ENCODE results near the gene AP3B1. TPM values are rescaled to one million over a fixed set of nuclear protein-coding genes. Genes with fewer than 3 reads are reported as not detected.

Gene AP3B1
- polyA plus RNA-seq, 1 of the 3 experiments (the other 2 are of a cell fraction), result 18.0 TPM

DNA sequence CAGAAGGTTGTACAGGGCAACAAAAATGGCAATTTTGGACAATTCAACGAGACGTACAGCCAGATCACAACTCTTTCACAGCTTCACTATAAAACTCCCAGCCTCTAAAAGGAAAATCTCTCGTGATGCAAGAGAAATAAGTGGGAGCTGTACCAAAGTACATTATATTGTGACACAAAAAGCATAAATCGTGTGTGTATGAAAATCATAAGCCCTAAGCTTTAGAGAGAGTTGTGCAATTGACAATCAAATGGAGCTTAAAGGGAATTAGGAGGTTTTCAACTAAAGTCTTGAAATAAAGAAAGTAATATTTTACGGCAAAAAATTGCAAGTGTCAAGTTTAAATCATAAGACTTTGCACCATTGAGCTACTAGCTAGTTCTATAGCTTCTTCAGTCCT is 323.6 kb downstream of the AP3B1 start:
- Histone ChIP-seq H3K4me2 (no peak overlapping the region), H3K4me3 (ENCODE audit: low read depth in 2 of 2, low read length in 1 of 2) (no peak overlapping the region), H3K9ac (no peak overlapping the region), H4K20me1 (ENCODE audit: insufficient read depth) (no peaks in the 10 kb centered on the region), H3K9me2 (no peaks in the 10 kb centered on the region), H3K9me3 (no peaks in the 10 kb centered on the region), H3K27ac (ENCODE audit: low read depth in 2 of 2, low read length in 1 of 2) (no peak overlapping the region), H3K27me3 (ENCODE audit: insufficient read depth) (peaks cover 16% of the 10 kb centered on the region; the same call in 1 of the 2 replicates), H2AFZ (ENCODE audit: low read depth) (no peak overlapping the region), H3K79me2 (ENCODE audit: insufficient read depth) (no peaks in the 10 kb centered on the region), H3K36me3 (replicated peaks in 1 of 2; ENCODE audit: control insufficient read depth in 1 of 2, insufficient read depth in 2 of 2, low read length in 1 of 2) (no peaks in the 10 kb centered on the region), H3F3A (replicated peaks; ENCODE audit: insufficient read depth) (no peaks in the 10 kb centered on the region), H3K4me1 (ENCODE audit: control insufficient read depth in 1 of 2, insufficient read depth in 2 of 2, low read depth in 1 of 2, low read length in 1 of 2) (peaks cover 0 to 11% of the 10 kb centered on the region in 2 experiments; a peak in 1 of 4 replicates)
- CTCF ChIA-PET, result interaction anchor here (0.7 to 3.0 kb wide), 6 partner anchors 11 to 340 kb away, joined by 3 to 22 read pairs (median 3); no protein-coding TSS in a partner anchor
- no peak for TF ChIP-seq MEF2A (IDR thresholded peaks at IDR 0.05; ENCODE audit: borderline replicate concordance, low read depth)
- TF ChIP-seq NRF1 (IDR thresholded peaks at IDR 0.05; ENCODE audit: low read depth, low read length), result no peak
- TF ChIP-seq, protein P1, sequence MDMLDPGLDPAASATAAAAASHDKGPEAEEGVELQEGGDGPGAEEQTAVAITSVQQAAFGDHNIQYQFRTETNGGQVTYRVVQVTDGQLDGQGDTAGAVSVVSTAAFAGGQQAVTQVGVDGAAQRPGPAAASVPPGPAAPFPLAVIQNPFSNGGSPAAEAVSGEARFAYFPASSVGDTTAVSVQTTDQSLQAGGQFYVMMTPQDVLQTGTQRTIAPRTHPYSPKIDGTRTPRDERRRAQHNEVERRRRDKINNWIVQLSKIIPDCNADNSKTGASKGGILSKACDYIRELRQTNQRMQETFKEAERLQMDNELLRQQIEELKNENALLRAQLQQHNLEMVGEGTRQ (IDR thresholded peaks at IDR 0.05; ENCODE audit: borderline replicate concordance, low read depth, low read length), result no peak
- no peak for TF ChIP-seq EZH2phosphoT487 (IDR thresholded peaks at IDR 0.05; ENCODE audit: borderline replicate concordance, low read depth)
- TF ChIP-seq, protein P2, sequence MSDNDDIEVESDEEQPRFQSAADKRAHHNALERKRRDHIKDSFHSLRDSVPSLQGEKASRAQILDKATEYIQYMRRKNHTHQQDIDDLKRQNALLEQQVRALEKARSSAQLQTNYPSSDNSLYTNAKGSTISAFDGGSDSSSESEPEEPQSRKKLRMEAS (IDR thresholded peaks at IDR 0.05; ENCODE audit: low read depth), result no peak
- no peak for TF ChIP-seq POLR2AphosphoS5 (IDR thresholded peaks at IDR 0.05; ENCODE audit: low read depth, low read length)
- no peak for TF ChIP-seq TAF1 (IDR thresholded peaks at IDR 0.05; ENCODE audit: borderline replicate concordance, low read depth, low read length)
- TF ChIP-seq RAD21 (IDR thresholded peaks at IDR 0.05; ENCODE audit: low read length), result no peak
- no peak for TF ChIP-seq NFIC (IDR thresholded peaks at IDR 0.05; ENCODE audit: borderline replicate concordance)
- TF ChIP-seq GABPA (IDR thresholded peaks at IDR 0.05; ENCODE audit: low read depth), result no peak
- TF ChIP-seq, protein P3, sequence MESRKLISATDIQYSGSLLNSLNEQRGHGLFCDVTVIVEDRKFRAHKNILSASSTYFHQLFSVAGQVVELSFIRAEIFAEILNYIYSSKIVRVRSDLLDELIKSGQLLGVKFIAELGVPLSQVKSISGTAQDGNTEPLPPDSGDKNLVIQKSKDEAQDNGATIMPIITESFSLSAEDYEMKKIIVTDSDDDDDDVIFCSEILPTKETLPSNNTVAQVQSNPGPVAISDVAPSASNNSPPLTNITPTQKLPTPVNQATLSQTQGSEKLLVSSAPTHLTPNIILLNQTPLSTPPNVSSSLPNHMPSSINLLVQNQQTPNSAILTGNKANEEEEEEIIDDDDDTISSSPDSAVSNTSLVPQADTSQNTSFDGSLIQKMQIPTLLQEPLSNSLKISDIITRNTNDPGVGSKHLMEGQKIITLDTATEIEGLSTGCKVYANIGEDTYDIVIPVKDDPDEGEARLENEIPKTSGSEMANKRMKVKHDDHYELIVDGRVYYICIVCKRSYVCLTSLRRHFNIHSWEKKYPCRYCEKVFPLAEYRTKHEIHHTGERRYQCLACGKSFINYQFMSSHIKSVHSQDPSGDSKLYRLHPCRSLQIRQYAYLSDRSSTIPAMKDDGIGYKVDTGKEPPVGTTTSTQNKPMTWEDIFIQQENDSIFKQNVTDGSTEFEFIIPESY (IDR thresholded peaks at IDR 0.05; ENCODE audit: borderline replicate concordance, low read depth), result no peak
- TF ChIP-seq, protein P4, sequence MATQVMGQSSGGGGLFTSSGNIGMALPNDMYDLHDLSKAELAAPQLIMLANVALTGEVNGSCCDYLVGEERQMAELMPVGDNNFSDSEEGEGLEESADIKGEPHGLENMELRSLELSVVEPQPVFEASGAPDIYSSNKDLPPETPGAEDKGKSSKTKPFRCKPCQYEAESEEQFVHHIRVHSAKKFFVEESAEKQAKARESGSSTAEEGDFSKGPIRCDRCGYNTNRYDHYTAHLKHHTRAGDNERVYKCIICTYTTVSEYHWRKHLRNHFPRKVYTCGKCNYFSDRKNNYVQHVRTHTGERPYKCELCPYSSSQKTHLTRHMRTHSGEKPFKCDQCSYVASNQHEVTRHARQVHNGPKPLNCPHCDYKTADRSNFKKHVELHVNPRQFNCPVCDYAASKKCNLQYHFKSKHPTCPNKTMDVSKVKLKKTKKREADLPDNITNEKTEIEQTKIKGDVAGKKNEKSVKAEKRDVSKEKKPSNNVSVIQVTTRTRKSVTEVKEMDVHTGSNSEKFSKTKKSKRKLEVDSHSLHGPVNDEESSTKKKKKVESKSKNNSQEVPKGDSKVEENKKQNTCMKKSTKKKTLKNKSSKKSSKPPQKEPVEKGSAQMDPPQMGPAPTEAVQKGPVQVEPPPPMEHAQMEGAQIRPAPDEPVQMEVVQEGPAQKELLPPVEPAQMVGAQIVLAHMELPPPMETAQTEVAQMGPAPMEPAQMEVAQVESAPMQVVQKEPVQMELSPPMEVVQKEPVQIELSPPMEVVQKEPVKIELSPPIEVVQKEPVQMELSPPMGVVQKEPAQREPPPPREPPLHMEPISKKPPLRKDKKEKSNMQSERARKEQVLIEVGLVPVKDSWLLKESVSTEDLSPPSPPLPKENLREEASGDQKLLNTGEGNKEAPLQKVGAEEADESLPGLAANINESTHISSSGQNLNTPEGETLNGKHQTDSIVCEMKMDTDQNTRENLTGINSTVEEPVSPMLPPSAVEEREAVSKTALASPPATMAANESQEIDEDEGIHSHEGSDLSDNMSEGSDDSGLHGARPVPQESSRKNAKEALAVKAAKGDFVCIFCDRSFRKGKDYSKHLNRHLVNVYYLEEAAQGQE (IDR thresholded peaks at IDR 0.05; ENCODE audit: low read depth, low read length), result no peak
- no peak for TF ChIP-seq SMC3 (IDR thresholded peaks at IDR 0.05; ENCODE audit: low read depth, low read length)
- TF ChIP-seq, protein P5, sequence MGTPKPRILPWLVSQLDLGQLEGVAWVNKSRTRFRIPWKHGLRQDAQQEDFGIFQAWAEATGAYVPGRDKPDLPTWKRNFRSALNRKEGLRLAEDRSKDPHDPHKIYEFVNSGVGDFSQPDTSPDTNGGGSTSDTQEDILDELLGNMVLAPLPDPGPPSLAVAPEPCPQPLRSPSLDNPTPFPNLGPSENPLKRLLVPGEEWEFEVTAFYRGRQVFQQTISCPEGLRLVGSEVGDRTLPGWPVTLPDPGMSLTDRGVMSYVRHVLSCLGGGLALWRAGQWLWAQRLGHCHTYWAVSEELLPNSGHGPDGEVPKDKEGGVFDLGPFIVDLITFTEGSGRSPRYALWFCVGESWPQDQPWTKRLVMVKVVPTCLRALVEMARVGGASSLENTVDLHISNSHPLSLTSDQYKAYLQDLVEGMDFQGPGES (IDR thresholded peaks at IDR 0.05; ENCODE audit: low read depth, low read length), result no peak
- 72% methylated on average over 5 of the region's 5 CpGs for WGBS (ENCODE audit: low lambda C conversion rate)
- POLR2A ChIA-PET, result interaction anchor here (0.9 kb wide), 1 partner anchor 22 kb away, joined by 3 read pairs; no protein-coding TSS in a partner anchor
- DNase-seq, result no peak
